Central memory CD8-positive, alpha-beta T cell (primary cell): ENCODE data around the gene GALR3.

Experiments
- ATAC-seq: fragments of 150-1000 bp; cut with Tn5 transposase; replicated peaks from 2 replicates; pipeline ENCODE4 v1.10.0; 2022; ENCODE audit warnings: mild to moderate bottlenecking, moderate FRiP score, moderate number of reproducible peaks; ENCODE audit not compliant: poor library complexity, severe bottlenecking; ENCODE audit errors: extremely low read depth
- DNase-seq, 2 donors: peaks; one replicate each; pipeline ENCODE4 v3.0.0; 2021; ENCODE audit warnings: low spot score in 2 of 2
- H3K27ac Mint-ChIP-seq: one replicate; pipeline ENCODE4 v1.8.0; 2022; ENCODE audit warnings: low read depth, mild to moderate bottlenecking, moderate library complexity, mixed read lengths
- H3K27me3 Mint-ChIP-seq: one replicate; pipeline ENCODE4 v1.8.0; 2022; ENCODE audit warnings: mixed read lengths
- H3K36me3 Mint-ChIP-seq: one replicate; pipeline ENCODE4 v1.8.0; 2022; ENCODE audit warnings: mild to moderate bottlenecking, moderate library complexity, mixed read lengths; ENCODE audit not compliant: insufficient read depth
- H3K4me1 Mint-ChIP-seq: one replicate; pipeline ENCODE4 v1.8.0; 2022; ENCODE audit warnings: mixed read lengths
- H3K4me3 Mint-ChIP-seq: one replicate; pipeline ENCODE4 v1.8.0; 2022; ENCODE audit warnings: mild to moderate bottlenecking, moderate library complexity, mixed read lengths
- H3K9me3 Mint-ChIP-seq: one replicate; pipeline ENCODE4 v1.8.0; 2022; ENCODE audit warnings: mixed read lengths

Gene GALR3

GRCh38 chr22:37818409-37819104, 4.6 kb upstream of the GALR3 start:
- Mint-ChIP-seq H3K27ac (no peak overlapping the region), H3K4me1 (no peaks in the 10 kb centered on the region)
- peak; percentile 70 for ATAC-seq

DNA sequence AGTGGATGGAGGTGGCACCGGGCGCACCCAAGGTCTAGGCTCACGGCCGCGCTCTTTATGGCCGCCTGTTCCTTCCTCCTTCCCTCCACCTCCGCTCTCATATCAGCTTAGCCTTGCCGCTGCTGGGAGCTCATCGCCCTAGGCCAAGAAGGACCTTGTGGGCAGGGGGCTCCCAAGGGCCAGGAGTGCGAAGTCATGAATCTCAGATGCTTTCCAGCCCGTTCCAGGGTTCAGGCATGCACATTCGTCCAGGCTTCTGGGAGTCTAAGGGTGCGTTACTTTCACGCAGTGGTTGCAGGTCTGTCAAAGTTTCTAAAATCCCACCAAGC, 4.1 kb upstream of the GALR3 start:
- peaks cover 4% of the 10 kb centered on the region for H3K36me3 Mint-ChIP-seq
- no peaks in the 10 kb centered on the region for H3K4me1 Mint-ChIP-seq
- no peak overlapping the region for H3K27ac Mint-ChIP-seq
- H3K9me3 Mint-ChIP-seq: no peaks in the 10 kb centered on the region
- H3K27me3 Mint-ChIP-seq: peaks cover 19% of the 10 kb centered on the region
- peak overlapping the region; percentile 36 for H3K4me3 Mint-ChIP-seq
- ATAC-seq (no peak), DNase-seq (no peak)

More at GRCh38 chr22:37818409-37819104, 4.6 kb upstream of the GALR3 start:
- Mint-ChIP-seq H3K4me3 (peak overlapping the region; percentile 36), H3K27me3 (peaks cover 19% of the 10 kb centered on the region), H3K36me3 (peaks cover 4% of the 10 kb centered on the region), H3K9me3 (no peaks in the 10 kb centered on the region)
- DNase-seq: peak; percentile 41 to 49

DNA sequence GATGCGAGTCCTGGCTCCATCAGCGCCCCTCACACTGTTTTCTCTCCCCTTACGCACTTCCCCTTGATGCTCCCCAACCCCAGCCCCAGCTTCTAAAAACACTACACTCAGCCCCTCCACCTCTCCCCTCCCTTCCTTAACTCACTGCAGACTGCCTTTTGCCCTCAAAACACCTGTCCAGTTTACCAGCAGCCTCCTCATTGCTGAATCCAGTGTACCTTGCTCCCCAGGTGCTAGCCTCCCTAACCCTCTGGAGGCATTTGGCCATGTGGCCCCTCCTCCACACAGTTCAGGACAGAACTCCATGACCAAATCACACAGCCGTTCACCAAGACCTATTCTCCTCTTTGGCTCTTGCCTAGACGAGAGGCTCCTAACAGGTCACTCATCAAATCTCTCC, 2.8 kb upstream of the GALR3 start:
- Mint-ChIP-seq H3K9me3 (no peaks in the 10 kb centered on the region), H3K27ac (no peak overlapping the region), H3K4me3 (no peak overlapping the region), H3K4me1 (no peaks in the 10 kb centered on the region), H3K36me3 (no peaks in the 10 kb centered on the region), H3K27me3 (peaks cover 19% of the 10 kb centered on the region)
- no peak for DNase-seq
- no peak for ATAC-seq

DNA sequence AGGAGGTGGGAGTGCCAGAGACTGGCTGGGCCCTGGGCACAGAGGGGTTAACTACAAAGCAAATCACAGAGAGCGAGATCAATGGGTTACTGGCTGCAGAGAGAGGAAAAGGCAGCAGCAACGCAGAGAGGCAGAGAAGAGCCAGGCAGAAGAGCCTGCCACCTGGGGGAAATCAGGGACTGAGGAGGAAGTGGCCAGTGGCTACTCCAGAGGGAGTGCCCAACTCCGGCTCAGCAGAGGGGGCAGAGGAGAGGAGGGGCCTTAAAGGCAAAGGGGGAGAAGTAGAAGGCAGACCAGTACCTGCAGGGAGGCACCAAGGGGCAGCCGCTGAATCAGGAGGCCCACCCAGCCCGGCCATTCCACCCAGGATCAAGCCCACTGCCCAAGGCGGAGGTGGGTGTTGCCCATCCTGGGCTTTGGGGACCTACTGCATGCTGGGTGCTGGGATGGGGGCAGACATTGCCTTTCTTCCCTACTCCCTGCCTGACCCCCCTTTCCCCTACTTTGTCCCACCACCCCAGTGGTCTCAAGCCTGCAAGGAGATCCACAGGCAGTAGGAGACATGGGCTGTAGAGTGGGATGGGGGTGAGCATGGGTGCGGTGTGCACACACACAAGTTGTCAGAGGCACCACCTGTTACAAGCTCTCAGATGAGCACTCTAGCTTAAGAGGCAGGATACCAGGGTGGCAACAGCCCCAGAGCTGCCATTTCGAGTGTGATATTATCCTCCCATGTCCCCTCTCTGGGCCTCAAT, 926 bp upstream of the GALR3 start:
- DNase-seq (no peak), ATAC-seq (no peak)
- Mint-ChIP-seq H3K36me3 (no peaks in the 10 kb centered on the region), H3K27me3 (peaks cover 9% of the 10 kb centered on the region), H3K4me1 (no peaks in the 10 kb centered on the region), H3K9me3 (no peaks in the 10 kb centered on the region), H3K27ac (no peak overlapping the region), H3K4me3 (no peak overlapping the region)

GRCh38 chr22:37824674-37825641, 1.8 kb downstream of the GALR3 start:
- Mint-ChIP-seq H3K4me3 (peak overlapping the region; percentile 68), H3K27me3 (peaks cover 9% of the 10 kb centered on the region), H3K36me3 (peaks cover 5% of the 10 kb centered on the region), H3K4me1 (no peaks in the 10 kb centered on the region), H3K27ac (no peak overlapping the region), H3K9me3 (no peaks in the 10 kb centered on the region)
- no peak for DNase-seq
- peak; percentile 40 for ATAC-seq

DNA sequence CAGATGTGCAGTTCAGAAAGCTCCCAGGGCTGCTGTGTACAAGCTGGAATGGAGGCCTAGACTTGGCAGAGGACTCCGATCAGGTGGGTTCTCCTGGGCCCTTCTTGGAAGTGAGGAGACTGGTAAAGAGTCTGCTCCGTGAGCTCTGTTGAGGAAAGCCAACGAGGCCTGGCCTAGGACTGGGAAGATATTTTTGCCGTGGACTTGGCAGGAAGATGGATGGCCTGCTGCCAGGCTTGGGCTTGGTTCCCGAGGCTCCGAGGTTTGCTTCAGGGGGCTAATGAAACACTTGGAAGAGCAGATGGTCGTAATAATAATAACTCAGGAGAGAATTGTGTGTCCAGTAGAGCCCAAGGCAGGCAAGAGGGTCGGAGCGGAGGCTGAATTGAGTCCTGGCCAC, 3.9 kb downstream of the GALR3 start:
- Mint-ChIP-seq H3K4me1 (no peaks in the 10 kb centered on the region), H3K27me3 (peaks cover 3% of the 10 kb centered on the region)

DNA sequence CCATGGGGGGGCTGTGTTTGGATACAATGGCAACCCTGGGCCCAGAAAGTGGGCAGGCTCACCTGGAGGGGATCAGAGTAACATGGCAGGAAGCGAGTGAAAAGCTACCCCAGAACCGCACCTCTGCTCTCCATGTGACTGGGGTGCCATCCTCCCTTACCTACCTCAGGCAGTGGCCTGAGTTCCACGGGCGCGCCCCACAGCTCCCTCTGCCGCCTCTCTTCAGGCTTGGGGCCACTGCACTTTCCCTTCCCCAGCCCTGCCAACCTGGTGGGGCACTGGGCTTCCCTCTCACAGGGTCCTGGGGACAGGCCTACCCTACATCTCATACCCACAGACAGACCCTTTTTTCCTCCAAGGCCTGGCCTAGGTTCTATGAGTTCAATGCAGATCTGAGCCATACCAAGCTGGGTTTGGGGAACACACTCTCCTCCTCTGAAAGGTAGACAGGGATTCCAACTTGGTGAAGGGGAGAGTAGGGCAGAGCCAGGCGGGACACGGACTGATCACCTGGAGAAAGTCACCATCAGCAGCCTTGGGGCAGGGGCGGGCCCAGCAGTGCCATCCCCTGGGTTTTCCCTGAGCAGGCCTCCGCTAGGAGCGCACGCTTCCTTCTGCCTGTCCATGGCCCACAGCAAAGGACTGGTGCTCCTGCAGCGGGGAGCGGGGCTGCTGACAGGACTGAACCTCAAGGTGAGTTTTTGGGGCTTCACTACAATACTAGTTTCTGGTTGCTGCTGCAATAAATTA, 7.1 kb downstream of the GALR3 start:
- ATAC-seq: no peak
- Mint-ChIP-seq H3K36me3 (peaks cover 26% of the 10 kb centered on the region), H3K27ac (no peak overlapping the region), H3K27me3 (no peaks in the 10 kb centered on the region), H3K4me1 (no peaks in the 10 kb centered on the region), H3K4me3 (no peak overlapping the region), H3K9me3 (no peaks in the 10 kb centered on the region)
- DNase-seq: no peak

More for the DNA sequence above, 3.9 kb downstream of the GALR3 start:
- no peak for DNase-seq
- no peak for ATAC-seq
- H3K36me3 Mint-ChIP-seq: peaks cover 13% of the 10 kb centered on the region
- H3K4me3 Mint-ChIP-seq: no peak overlapping the region
- no peaks in the 10 kb centered on the region for H3K9me3 Mint-ChIP-seq
- H3K27ac Mint-ChIP-seq: no peak overlapping the region

- Mint-ChIP-seq H3K9me3 (no peaks in the 10 kb centered on the region), H3K4me3 (no peak overlapping the region), H3K27me3 (no peaks in the 10 kb centered on the region), H3K27ac (no peak overlapping the region), H3K4me1 (no peaks in the 10 kb centered on the region), H3K36me3 (peaks cover 29% of the 10 kb centered on the region)
- DNase-seq (no peak), ATAC-seq (no peak)
Observed at GRCh38 chr22:37831472-37831871, 8.3 kb downstream of the GALR3 start.

DNA sequence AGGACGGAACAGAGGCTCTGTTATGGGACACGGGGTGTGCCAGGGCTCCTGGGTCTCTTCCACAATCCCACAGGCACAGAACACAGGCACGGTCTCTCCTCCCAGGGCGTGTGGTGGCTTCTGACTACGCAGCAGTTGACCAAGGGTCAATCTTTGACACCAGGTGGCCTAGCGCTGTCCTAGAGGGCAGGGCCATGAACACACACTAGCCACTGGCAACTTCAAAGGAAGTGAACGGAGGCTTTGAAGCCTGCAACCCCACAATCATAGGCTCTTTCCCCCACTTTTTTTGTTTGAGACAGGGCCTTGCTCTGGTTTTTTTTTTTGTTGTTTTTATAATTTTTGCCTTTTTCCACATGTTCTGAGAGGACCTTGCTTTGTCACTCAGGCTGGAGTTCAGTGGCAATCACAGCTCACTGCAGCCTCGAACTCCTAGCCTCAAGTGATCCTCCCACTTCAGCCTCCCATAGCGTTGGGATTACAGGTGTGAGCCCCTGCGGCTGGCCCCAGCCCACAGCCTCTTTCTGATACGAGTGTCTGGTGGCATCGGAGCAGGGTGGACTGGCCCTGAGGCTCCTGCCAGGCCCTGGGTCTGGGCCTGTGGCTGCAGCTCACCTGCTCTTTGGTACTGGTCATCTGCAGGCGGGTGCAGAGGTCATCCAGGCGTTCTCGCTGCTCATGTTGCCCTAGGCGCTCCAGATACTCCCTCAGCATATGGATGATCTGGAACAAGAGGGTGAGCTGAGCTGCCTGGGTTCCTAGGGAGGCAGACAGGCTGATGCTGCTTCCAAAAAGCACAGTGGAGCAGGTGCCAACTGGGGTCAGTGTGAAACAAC, 9.1 kb downstream of the GALR3 start:
- Mint-ChIP-seq H3K4me1 (no peaks in the 10 kb centered on the region), H3K36me3 (peaks cover 31% of the 10 kb centered on the region), H3K27ac (no peak overlapping the region), H3K4me3 (no peak overlapping the region), H3K9me3 (no peaks in the 10 kb centered on the region), H3K27me3 (no peaks in the 10 kb centered on the region)
- DNase-seq: no peak
- no peak for ATAC-seq

DNA sequence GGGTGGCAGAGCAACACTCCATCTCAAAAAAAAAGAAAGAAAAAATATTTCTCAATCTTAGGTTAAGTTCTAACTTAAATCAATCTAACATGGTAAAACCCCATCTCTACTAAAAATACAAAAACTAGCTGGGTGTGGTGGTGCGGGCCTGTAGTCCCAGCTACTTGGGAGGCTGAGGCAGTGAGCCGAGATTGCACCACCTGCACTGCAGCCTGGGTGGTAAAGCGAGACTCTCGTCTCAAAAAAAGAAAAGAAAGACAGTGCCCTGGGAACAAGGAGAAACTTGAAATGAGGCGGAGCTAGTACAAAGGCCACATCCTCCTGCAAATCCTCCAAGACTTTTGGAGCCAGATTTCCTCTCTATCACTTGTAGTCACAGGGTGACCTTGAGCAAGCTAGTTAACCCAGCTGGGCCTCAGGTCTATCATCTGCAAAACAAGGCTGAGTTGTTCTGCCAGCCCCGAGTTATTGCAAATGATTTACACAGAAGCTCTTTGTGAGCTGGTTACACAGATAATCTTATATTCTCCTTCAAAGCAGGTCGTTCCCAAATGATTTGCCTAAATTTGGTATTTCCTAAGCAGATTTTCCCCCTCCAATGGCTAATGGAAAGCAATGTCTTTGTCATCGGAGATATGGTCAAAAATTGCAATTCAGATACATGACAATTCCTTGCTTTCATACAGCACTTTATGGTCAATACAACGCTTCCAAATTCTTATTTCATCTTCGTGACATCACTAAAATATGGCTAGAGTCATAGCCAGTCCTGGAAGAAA, 19.0 kb downstream of the GALR3 start:
- peaks cover 11% of the 10 kb centered on the region for H3K4me1 Mint-ChIP-seq
- H3K27ac Mint-ChIP-seq: no peak overlapping the region
- H3K36me3 Mint-ChIP-seq: peaks cover 14% of the 10 kb centered on the region
- DNase-seq (no peak), ATAC-seq (no peak)
- H3K4me3 Mint-ChIP-seq: peak overlapping the region; percentile 74
- no peaks in the 10 kb centered on the region for H3K9me3 Mint-ChIP-seq
- H3K27me3 Mint-ChIP-seq: no peaks in the 10 kb centered on the region

- Mint-ChIP-seq H3K4me3 (peak overlapping the region; percentile 74), H3K9me3 (no peaks in the 10 kb centered on the region), H3K4me1 (peaks cover 22% of the 10 kb centered on the region), H3K27me3 (no peaks in the 10 kb centered on the region), H3K36me3 (peaks cover 16% of the 10 kb centered on the region), H3K27ac (no peak overlapping the region)
- DNase-seq (no peak), ATAC-seq (peak; percentile 35)
Observed at GRCh38 chr22:37843741-37844089, 20.5 kb downstream of the GALR3 start.
